Renal cortex interstitium (tissue), 11 donors: Measurements from ENCODE around the gene EIF3I. TPM values are rescaled to one million over a fixed set of nuclear protein-coding genes. Genes with fewer than 3 reads are reported as not detected.

Experiments used
- DNase-seq, 11 donors: peaks; one replicate each; pipeline ENCODE4 v3.0.0-alpha.2; 2013; ENCODE audit warnings: low read depth in 9 of 11, low spot score in 4 of 11; ENCODE audit errors: extremely low read depth in 1 of 11
- polyA plus RNA-seq, 3 donors: library from polyadenylated mRNA; unstranded; fragments of 120-200 nt; gene quantifications; one replicate each; pipeline ENCODE4 v1.2.1, GENCODE V29; 2013; ENCODE audit not compliant: insufficient read length in 3 of 3

The EIF3I gene
- polyA plus RNA-seq, 3 donors = 168 to 187 (median 181) TPM

GRCh38 chr1:32192220-32192948 lies 29.8 kb upstream of the EIF3I start:
- no peak for DNase-seq

GRCh38 chr1:32194984-32195383 lies 27.2 kb upstream of the EIF3I start:
- DNase-seq = no peak

- DNase-seq = no peak
Measured at GRCh38 chr1:32195531-32195930, 26.7 kb upstream of the EIF3I start.

GRCh38 chr1:32195972-32196823 lies 26.0 kb upstream of the EIF3I start:
- no peak for DNase-seq

GRCh38 chr1:32197074-32197473 lies 25.1 kb upstream of the EIF3I start:
- no peak for DNase-seq

- DNase-seq = no peak
Measured at GRCh38 chr1:32197837-32198236, 24.4 kb upstream of the EIF3I start.

- no peak for DNase-seq
Measured at GRCh38 chr1:32198237-32199042, 23.8 kb upstream of the EIF3I start.

GRCh38 chr1:32199043-32199716 lies 23.0 kb upstream of the EIF3I start:
- no peak for DNase-seq

- DNase-seq = no peak
Measured at GRCh38 chr1:32199717-32200072, 22.5 kb upstream of the EIF3I start.

- DNase-seq = peak in 1 of 11 donors; percentile 53
Measured at GRCh38 chr1:32200226-32201010, 21.8 kb upstream of the EIF3I start, which contains the start of gene CCDC28B. CCDC28B (plus strand) TSS chr1:32200595; CDS start chr1:32201936, 1,341 bp downstream.

GRCh38 chr1:32201011-32201855 lies 21.0 kb upstream of the EIF3I start:
- peak in 1 of 11 donors; percentile 56 for DNase-seq

- DNase-seq = no peak
Measured at GRCh38 chr1:32204943-32205361, 17.3 kb upstream of the EIF3I start.

- peak in 10 of 11 donors; percentile 76 to 92 (median 86) for DNase-seq
Measured at GRCh38 chr1:32205401-32206370, 16.5 kb upstream of the EIF3I start, which contains the start of gene IQCC. IQCC (plus strand) TSS chr1:32205671; CDS start chr1:32205682, 11 bp downstream.

GRCh38 chr1:32208469-32208868 lies 13.7 kb upstream of the EIF3I start:
- no peak for DNase-seq

GRCh38 chr1:32208891-32209328 lies 13.3 kb upstream of the EIF3I start, which contains the start of gene DCDC2B:
DCDC2B (plus strand) TSS chr1:32209089; CDS start chr1:32209094, 5 bp downstream.
- DNase-seq = no peak
